T1000 (cell line): ENCODE measurements around the gene VCAN.
A peak's percentile ranks its signal among the peaks of the same experiment; 100 is the strongest.

Experiments used
- DNase-seq: peaks from one replicate; lab custom pipeline; 2025; ENCODE audit warnings: mixed read lengths; lab: John Stamatoyannopoulos, UW

The VCAN gene

GRCh38 chr5:83467371-83468035 is 4.0 kb upstream of the VCAN start:
- no peak for DNase-seq

- DNase-seq = no peak
Measured at GRCh38 chr5:83469075-83469474, 2.5 kb upstream of the VCAN start.

GRCh38 chr5:83470526-83471404 is 779 bp upstream of the VCAN start:
- DNase-seq = no peak

- no peak for DNase-seq
Measured at GRCh38 chr5:83472213-83472507, 616 bp downstream of the VCAN start.

DNA sequence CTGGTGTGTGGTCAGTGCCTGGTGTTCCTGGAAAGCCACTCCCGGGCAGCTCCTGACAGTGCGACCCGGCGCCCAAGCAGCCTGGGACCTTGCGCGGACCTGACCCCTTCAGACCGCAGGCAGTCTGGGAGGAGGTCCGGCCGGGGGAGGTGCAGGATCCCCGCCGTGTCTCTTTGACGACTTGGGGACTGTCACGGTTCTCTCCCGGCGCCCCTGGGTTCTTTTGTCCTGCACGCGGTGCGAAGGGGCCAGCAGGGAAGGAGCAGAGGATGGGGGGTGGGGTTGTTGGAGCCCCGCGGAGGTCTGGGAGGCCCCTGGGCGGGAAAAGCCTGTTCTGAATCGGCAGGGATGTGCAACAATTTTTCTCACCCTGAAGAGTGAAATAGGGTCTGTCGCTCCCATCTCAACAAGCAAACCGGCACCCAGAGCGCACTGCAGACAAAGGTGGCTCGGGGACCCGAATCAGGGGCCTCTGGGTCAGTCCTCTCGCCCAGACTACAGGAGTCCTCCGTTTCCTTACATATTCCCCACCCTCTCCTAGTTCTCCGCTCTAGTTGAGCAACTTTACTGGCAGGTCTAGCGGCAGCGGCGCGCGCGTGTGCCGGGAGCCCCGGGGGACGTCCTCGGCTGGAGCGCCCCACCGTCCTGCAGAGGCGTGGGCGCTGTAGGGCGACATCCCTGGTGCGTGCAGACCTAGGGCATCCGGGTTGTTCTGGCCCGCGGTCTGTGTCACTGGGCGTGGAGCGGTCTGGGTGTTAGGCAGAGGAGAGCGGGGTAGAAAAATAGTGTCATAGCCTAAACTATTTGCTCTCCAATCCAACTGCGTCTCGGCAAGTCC is 1.2 kb downstream of the VCAN start:
- peak; percentile 73 for DNase-seq

DNA sequence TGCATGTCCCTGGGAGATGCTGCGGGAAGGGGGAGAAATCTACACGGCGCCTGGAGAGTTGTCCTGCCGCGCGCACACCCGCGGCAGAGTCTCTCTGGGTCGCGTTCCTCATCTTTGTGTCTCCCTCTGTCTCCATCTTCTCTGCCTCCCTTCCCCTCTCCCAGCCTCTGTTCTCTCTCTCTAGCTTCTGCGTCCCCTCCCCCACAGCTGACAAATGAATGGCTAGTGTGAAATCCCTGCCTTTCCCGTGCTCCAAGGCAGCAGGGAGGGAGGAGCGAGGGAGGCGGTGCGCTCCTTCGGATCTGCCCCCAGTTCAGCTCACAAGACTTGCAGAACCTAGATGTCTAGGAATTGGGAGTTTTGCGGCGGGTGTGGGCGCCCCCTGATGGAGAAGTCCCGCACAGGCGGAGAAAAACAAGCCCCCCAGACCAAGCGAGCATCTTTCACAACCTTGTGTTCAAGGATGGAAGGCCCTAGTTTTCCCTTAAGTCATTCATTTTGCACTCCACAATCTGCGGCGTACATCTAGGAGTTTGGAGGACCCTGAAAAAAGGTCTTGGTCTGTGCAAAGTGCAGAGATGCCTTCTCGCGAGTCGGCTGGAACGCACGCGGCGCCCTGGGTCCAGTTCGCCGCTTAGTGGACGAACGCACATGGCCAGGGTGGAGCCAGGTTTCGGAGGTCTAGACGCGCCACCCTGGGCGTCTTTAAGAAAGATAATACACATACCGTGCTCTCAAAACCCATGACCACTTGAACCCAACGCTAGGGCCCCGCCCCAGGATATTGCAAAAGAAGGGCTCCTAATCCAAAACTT is 2.0 kb downstream of the VCAN start:
- peak; percentile 88 for DNase-seq

GRCh38 chr5:83474161-83474796 is 2.7 kb downstream of the VCAN start:
- peak; percentile 76 for DNase-seq

DNA sequence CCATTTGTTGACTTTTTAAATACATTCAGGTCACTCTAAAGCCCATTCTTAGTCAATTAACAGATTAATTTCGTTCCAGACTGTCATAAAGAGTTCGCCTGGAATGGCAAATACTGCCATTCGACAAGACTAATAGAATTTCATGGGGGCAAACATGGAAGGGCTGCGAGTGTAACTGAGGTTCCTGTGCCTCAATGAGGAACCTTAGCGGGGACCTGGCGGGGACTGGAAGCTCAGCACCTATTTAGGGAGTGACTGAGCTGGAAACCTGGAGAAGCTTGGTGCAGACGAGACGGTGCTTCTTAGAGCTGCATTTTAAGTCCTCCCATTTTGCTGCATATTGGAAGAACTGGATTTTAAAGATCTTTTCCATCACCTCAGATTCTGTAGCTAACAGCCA is 3.4 kb downstream of the VCAN start:
- no peak for DNase-seq

DNA sequence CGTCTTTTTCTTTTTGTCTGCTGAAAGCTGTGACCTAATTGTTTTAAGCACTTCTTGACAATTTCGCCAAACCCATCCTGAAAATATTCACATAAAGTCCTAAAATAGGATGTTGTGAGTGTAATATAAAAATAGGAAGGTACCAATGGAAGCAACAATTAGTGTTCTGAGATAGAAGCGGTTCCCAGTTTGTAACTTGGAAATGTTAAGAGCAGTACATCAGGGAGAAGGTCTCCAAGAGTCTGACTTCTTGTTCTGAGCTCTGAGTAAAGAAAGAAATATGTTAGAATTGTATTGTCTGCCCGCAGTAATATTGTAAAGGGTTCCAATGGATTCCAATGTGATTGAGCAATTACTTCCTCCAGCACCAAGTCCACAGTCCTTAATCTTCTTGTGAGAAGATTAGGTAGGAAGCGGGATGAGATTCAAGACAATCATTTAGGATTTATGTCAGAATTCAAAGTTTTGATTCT is 3.9 kb downstream of the VCAN start:
- no peak for DNase-seq

DNA sequence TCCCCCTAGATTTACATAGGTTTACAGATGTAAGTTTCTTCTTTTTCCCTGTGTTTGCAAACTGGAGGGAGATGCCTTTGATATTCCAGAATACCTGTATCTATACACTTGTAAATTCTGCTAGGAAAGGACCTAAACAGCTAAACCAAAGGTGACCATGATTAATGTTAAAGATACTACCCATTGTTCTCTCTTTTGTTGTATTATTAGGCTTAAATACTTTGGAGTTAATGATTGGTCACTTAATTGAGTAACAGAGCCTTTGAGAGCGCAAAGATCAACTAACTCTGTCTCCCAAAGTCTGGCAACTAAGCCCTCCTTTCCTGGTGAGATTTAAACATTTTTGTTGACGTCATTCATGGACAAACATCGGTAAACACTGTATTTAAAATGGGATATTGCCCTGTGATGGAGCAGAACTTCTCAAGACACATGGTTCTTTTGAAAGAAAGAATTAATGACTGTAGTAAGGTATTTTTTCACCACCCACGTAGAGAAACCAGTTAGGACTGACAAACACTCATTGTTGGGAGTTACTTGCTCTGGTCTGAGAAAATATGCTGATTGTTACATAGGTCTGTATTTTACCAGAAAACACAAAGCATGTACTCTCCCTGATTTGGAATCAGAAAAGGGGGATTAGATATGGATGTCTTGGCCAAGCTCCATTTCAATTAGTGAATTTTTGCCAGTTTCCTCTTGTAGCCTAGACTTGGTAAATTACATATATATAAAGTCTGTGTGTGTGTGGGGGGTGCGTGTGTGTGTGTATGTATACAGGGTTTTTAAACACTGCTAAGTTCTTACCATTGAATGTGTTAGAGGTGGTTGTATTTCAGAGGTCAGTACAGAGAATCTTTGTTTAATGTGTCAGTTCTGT is 4.6 kb downstream of the VCAN start:
- no peak for DNase-seq

GRCh38 chr5:83482961-83483360 is 11.4 kb downstream of the VCAN start:
- no peak for DNase-seq

GRCh38 chr5:83484294-83484693 is 12.8 kb downstream of the VCAN start:
- no peak for DNase-seq

DNA sequence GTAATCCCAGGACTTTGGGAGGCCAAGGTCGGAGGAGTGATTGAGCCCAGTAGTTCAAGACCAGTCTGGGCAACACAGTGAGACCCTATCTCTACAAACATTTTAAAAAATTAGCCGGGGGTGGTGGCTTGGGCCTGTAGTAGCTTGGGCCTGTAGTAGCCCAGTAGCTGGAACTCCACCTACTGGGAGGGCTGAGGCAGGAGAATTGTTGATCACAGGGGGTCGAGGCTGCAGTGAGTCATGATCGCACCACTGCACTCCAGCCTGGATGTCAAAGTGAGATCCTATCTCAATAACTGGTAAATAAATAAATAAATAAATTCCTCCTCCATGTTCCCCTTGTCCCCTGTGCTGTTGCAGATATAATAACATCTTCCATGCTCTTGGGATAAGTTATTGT is 14.3 kb downstream of the VCAN start:
- DNase-seq = no peak

DNA sequence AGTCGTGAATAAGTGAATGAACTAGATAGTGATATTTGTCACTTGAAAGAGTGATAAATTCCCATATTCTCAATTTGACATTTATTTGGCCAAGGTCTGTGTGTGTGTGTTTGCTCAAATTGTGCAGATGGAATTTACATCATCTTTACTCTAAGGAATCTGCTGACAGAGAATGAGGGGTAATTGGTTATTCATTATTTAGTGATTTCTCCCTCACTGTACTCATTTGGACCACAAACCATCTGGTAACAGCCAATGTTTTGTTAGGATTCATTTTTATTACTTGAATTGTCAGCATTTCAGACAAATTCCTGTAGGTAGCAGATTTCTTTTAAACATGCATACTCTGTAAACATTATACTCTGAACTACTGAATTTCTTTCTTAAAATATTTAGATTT is 15.6 kb downstream of the VCAN start:
- no peak for DNase-seq

DNA sequence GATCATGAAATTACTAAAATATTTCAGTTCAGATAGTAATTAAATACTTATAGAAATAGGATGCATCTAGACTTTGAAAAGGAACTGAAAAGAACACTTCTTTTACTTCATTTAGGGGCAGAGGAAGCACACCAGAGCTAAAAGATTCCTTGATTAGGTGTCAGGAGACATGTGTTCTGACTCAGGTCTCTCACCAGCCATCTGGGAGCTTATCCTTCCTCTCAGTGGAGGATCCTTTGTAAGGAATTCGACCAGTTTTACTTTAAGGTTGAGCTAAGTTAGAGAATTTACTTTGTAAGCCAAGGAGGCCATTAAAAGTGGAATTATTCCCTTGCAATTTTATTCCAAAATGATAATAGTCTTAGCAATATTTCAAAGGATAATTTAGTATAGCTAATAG is 16.7 kb downstream of the VCAN start:
- no peak for DNase-seq

GRCh38 chr5:83488821-83489220 is 17.3 kb downstream of the VCAN start:
- DNase-seq = no peak

GRCh38 chr5:83490203-83490602 is 18.7 kb downstream of the VCAN start:
- DNase-seq = no peak

DNA sequence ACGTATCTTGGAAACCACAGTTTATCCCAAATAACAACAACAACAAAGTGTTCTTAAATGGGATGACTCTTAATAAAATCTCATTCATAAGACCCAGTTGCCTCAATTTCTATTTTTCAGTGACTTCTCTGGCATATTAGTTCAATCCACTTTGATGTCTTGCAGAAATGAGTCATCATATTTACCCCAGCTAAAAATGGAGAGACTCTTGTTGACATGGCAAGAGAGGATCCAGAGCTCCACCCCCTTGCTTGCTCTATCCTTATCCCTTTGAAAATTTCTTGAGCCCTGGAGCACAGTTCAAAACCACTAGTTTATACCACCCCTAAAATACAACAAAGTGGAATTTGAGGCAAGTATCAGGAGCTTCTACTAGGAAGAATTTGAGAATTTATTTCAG is 20.8 kb downstream of the VCAN start:
- DNase-seq = no peak

GRCh38 chr5:83493644-83494043 is 22.1 kb downstream of the VCAN start:
- DNase-seq = no peak

GRCh38 chr5:83494087-83494620 is 22.6 kb downstream of the VCAN start:
- no peak for DNase-seq
